ENCODE data around the gene OVCA2. TPM values are rescaled to one million over a fixed set of nuclear protein-coding genes. Genes with fewer than 3 reads are reported as not detected.

OVCA2 gene
- polyA plus RNA-seq, 1 donor (not counting 4 experiments of a cell fraction or from before 2014, with no cell fraction given), result 41.2 TPM

DNA sequence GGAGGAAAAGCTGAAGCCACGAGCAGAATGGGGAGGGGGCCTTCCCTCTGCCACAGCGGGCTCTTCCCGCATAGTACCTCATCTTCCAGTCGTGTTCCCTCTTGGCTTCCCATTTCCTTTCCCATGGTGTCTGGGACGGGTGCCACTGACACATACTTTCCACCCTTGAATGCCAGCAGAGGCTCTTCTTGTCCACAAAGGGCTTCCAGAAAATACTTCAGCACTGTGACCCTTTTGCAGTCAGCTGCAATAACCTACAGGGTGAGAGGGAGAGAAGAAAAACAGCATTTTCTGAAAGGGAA lies 43.8 kb downstream of the OVCA2 start:
- no peaks in the 10 kb centered on the region for H3K79me2 ChIP-seq (ENCODE audit: control insufficient read depth, insufficient read depth, low read length)
- dilution Hi-C loops (cut with MboI; ENCODE audit: extremely low pct_ligation_motif_present, low sequenced_read_pairs), result no loop called here
- no peaks in the 10 kb centered on the region for H3K9me3 ChIP-seq (ENCODE audit: control insufficient read depth, low read depth, low read length)
- no peak overlapping the region for H3K4me3 ChIP-seq (ENCODE audit: control insufficient read depth in 2 of 3, extremely low read depth in 1 of 3, insufficient read depth in 2 of 3, low read depth in 1 of 3, low read length in 3 of 3)
- no peaks in the 10 kb centered on the region for H4K20me1 ChIP-seq (ENCODE audit: control insufficient read depth, extremely low read depth, insufficient read depth, low read length)
- no peaks in the 10 kb centered on the region for H3K9me1 ChIP-seq (ENCODE audit: control insufficient read depth, extremely low read depth, insufficient read depth, low read length)
- DNase-seq (ENCODE audit: low read depth, low spot score) (no peak), FAIRE-seq (no peak)
- no peak overlapping the region for H3K27ac ChIP-seq (ENCODE audit: control insufficient read depth, insufficient read depth, low read length)
- TF ChIP-seq EZH2 (IDR thresholded peaks at IDR 0.05; ENCODE audit: low read length), result no peak
- TF ChIP-seq, protein P1, sequence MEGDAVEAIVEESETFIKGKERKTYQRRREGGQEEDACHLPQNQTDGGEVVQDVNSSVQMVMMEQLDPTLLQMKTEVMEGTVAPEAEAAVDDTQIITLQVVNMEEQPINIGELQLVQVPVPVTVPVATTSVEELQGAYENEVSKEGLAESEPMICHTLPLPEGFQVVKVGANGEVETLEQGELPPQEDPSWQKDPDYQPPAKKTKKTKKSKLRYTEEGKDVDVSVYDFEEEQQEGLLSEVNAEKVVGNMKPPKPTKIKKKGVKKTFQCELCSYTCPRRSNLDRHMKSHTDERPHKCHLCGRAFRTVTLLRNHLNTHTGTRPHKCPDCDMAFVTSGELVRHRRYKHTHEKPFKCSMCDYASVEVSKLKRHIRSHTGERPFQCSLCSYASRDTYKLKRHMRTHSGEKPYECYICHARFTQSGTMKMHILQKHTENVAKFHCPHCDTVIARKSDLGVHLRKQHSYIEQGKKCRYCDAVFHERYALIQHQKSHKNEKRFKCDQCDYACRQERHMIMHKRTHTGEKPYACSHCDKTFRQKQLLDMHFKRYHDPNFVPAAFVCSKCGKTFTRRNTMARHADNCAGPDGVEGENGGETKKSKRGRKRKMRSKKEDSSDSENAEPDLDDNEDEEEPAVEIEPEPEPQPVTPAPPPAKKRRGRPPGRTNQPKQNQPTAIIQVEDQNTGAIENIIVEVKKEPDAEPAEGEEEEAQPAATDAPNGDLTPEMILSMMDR (optimal IDR thresholded peaks at IDR 0.05 in 1 of 3, IDR thresholded peaks at IDR 0.05 in 1 of 3, conservative IDR thresholded peaks at IDR 0.05 in 1 of 3; ENCODE audit: extremely low read depth in 1 of 3, insufficient read depth in 2 of 3, low read length in 3 of 3), result no peak
- no peak overlapping the region for H2AFZ ChIP-seq (ENCODE audit: control insufficient read depth, low read length)
- no peak overlapping the region for H3K9ac ChIP-seq (ENCODE audit: control insufficient read depth, extremely low read depth, insufficient read depth, low read length)
- peaks cover 41% of the 10 kb centered on the region for H3K4me1 ChIP-seq (ENCODE audit: control insufficient read depth, extremely low read depth, insufficient read depth, low read length)
- peaks cover 17 to 18% of the 10 kb centered on the region in 2 experiments for H3K36me3 ChIP-seq (ENCODE audit: control insufficient read depth in 2 of 2, extremely low read depth in 1 of 2, insufficient read depth in 2 of 2, low read length in 2 of 2)
- no peaks in the 10 kb centered on the region for H3K27me3 ChIP-seq (ENCODE audit: control insufficient read depth, extremely low read depth, insufficient read depth, low read length)
- H3K4me2 ChIP-seq (ENCODE audit: control insufficient read depth, extremely low read depth, insufficient read depth, low read depth, low read length), result no peak overlapping the region

DNA sequence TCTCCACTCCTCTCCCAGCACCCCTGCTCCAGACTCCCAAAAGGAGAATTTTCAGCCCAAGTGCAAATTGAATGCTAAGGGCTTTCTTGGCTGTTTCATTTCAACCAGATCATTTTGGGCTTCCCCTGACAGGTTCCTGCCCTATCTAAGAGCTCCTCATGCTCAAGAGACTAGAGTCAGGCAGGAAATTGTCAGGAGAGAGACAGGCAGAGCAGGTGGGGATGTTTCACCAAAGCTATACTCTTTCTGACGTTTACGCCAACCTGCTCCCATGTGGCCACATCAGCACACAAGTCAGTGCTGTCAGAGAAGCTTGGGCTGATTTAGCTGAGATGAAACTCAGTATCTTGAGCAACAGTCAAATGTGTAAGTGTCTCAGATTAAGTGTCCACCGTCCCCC lies 44.5 kb downstream of the OVCA2 start:
- FAIRE-seq, result no peak
- H3K27me3 ChIP-seq (ENCODE audit: control insufficient read depth, extremely low read depth, insufficient read depth, low read length), result no peaks in the 10 kb centered on the region
- no peaks in the 10 kb centered on the region for H3K9me3 ChIP-seq (ENCODE audit: control insufficient read depth, low read depth, low read length)
- no peak overlapping the region for H3K4me3 ChIP-seq (ENCODE audit: control insufficient read depth in 2 of 3, extremely low read depth in 1 of 3, insufficient read depth in 2 of 3, low read depth in 1 of 3, low read length in 3 of 3)
- H3K4me2 ChIP-seq (ENCODE audit: control insufficient read depth, extremely low read depth, insufficient read depth, low read depth, low read length), result no peak overlapping the region
- dilution Hi-C loops (cut with MboI; ENCODE audit: extremely low pct_ligation_motif_present, low sequenced_read_pairs), result no loop called here
- H2AFZ ChIP-seq (ENCODE audit: control insufficient read depth, low read length), result no peak overlapping the region
- H4K20me1 ChIP-seq (ENCODE audit: control insufficient read depth, extremely low read depth, insufficient read depth, low read length), result no peaks in the 10 kb centered on the region
- H3K9me1 ChIP-seq (ENCODE audit: control insufficient read depth, extremely low read depth, insufficient read depth, low read length), result no peaks in the 10 kb centered on the region
- no peak for DNase-seq (ENCODE audit: low read depth, low spot score)
- H3K9ac ChIP-seq (ENCODE audit: control insufficient read depth, extremely low read depth, insufficient read depth, low read length), result no peak overlapping the region
- no peaks in the 10 kb centered on the region for H3K79me2 ChIP-seq (ENCODE audit: control insufficient read depth, insufficient read depth, low read length)
- no peak for TF ChIP-seq EZH2 (IDR thresholded peaks at IDR 0.05; ENCODE audit: low read length)
- TF ChIP-seq, protein P1 (optimal IDR thresholded peaks at IDR 0.05 in 1 of 3, IDR thresholded peaks at IDR 0.05 in 1 of 3, conservative IDR thresholded peaks at IDR 0.05 in 1 of 3; ENCODE audit: extremely low read depth in 1 of 3, insufficient read depth in 2 of 3, low read length in 3 of 3), result no peak
- H3K36me3 ChIP-seq (ENCODE audit: control insufficient read depth in 2 of 2, extremely low read depth in 1 of 2, insufficient read depth in 2 of 2, low read length in 2 of 2), result peaks cover 13 to 14% of the 10 kb centered on the region in 2 experiments
- peaks cover 46% of the 10 kb centered on the region for H3K4me1 ChIP-seq (ENCODE audit: control insufficient read depth, extremely low read depth, insufficient read depth, low read length)
- no peak overlapping the region for H3K27ac ChIP-seq (ENCODE audit: control insufficient read depth, insufficient read depth, low read length)

Measured in keratinocyte (primary cell).